Activated T-helper 17 cell treated with anti-CD3 and anti-CD28 coated beads, Interleukin-2, amount 50 U/mL, for 72 hours (primary cell): ENCODE data around the gene LIM2. TPM values are rescaled to one million over a fixed set of nuclear protein-coding genes. Genes with fewer than 3 reads are reported as not detected.
"Not testable (repeated sequence)": the region's sequence is repeated elsewhere in the genome, so short reads cannot be mapped to it uniquely, and the experiment has no call there.

Experiments
- ATAC-seq: fragments of 150-1000 bp; cut with Tn5 transposase; replicated peaks from 2 replicates; pipeline ENCODE4 v1.10.0; 2021; ENCODE audit warnings: mild to moderate bottlenecking, moderate library complexity
- H3K27ac Mint-ChIP-seq: one replicate; pipeline ENCODE4 v1.8.0; 2022; ENCODE audit warnings: mixed read lengths
- H3K27me3 Mint-ChIP-seq: one replicate; pipeline ENCODE4 v1.8.0; 2022; ENCODE audit warnings: mixed read lengths
- H3K36me3 Mint-ChIP-seq: one replicate; pipeline ENCODE4 v1.8.0; 2022; ENCODE audit warnings: low read depth, mild to moderate bottlenecking, mixed read lengths
- H3K4me1 Mint-ChIP-seq: one replicate; pipeline ENCODE4 v1.8.0; 2022; ENCODE audit warnings: mixed read lengths
- H3K4me3 Mint-ChIP-seq: one replicate; pipeline ENCODE4 v1.8.0; 2022; ENCODE audit warnings: mild to moderate bottlenecking, mixed read lengths
- H3K9me3 Mint-ChIP-seq: one replicate; pipeline ENCODE4 v1.8.0; 2022; ENCODE audit warnings: mixed read lengths
- total RNA-seq, 2 donors: library from RNA; stranded (reverse); gene quantifications; one replicate each; pipeline ENCODE4 v1.2.3, GENCODE V29; 2022

LIM2 gene
- total RNA-seq, 2 donors from 2014 or later = 0.40 TPM; not detected in 1

DNA sequence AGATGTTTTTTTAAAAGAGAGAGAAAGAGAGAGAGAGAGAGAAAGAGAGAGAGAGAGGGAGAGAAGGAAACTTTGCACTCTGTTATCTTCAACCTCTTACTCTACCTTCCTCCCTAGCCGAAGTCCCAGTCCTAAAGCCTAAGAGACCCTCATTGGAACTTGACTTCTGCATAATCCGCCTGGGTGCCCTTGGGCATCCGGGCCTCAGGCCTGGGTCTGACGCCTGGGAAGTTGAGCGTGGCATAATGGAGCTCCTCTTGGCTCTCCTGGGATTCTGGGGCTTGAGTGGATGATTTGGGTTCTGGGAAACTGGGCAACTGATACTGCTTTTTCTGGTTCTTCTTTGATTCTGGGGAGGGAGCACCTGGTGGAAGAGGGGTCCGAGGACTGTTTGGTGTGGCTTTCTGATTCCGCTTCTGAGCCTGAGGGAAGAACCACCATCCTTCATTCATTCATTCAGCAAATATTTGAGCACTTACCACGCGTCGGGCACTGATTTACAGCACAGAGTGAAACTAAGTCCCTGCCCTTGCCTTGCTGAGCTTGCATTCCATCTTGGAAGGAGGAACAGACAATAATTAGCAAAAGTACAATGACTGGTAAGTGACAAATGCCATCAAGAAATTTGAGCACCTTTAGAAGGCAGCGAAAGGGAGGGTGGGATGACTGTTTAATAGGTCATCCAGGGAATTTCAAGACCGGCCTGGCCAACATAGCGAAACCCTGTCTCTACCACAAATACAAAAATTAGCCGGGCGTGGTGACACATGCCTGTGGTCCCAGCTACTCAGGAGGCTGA lies 23.4 kb upstream of the LIM2 start:
- H3K36me3 Mint-ChIP-seq = no peaks in the 10 kb centered on the region
- H3K4me3 Mint-ChIP-seq = no peak overlapping the region
- H3K27me3 Mint-ChIP-seq = peaks cover 7% of the 10 kb centered on the region
- H3K27ac Mint-ChIP-seq = no peak overlapping the region
- no peaks in the 10 kb centered on the region for H3K4me1 Mint-ChIP-seq
- ATAC-seq = no peak
- no peaks in the 10 kb centered on the region for H3K9me3 Mint-ChIP-seq

DNA sequence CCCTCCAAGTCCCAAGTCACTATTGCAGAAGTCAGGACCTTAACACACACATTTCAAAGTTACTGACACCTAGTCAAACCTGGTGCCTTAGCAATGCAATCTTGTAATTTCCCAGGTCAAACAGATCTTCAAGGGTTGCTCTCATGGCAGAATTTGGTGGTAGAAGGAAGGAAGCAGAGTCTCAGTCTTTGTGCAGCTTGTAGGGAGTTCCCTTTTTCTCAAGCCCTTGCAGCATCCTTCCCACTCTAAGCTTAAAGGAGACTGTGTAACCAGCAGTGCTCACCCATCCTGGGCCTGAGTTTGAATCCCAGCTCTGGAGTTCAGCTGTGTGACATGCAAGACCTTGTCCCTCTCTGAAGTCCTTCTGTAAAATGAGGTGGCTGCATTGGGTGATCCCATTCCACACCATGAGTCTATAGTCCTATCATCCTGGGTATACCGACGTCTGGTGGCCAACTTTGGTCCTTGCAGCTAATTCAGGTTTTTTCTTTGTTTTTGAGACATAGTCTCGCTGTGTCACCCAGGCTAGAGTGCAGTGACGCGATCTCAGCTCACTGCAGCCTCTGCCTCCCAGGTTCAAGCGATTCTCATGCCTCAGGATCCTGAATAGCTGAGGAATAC lies 19.8 kb upstream of the LIM2 start:
- H3K36me3 Mint-ChIP-seq = no peaks in the 10 kb centered on the region
- H3K27me3 Mint-ChIP-seq = peaks cover 14% of the 10 kb centered on the region
- no peak overlapping the region for H3K27ac Mint-ChIP-seq
- peaks cover 5% of the 10 kb centered on the region for H3K4me1 Mint-ChIP-seq
- H3K9me3 Mint-ChIP-seq = peaks cover 3% of the 10 kb centered on the region
- no peak overlapping the region for H3K4me3 Mint-ChIP-seq
- ATAC-seq = peak; percentile 74

DNA sequence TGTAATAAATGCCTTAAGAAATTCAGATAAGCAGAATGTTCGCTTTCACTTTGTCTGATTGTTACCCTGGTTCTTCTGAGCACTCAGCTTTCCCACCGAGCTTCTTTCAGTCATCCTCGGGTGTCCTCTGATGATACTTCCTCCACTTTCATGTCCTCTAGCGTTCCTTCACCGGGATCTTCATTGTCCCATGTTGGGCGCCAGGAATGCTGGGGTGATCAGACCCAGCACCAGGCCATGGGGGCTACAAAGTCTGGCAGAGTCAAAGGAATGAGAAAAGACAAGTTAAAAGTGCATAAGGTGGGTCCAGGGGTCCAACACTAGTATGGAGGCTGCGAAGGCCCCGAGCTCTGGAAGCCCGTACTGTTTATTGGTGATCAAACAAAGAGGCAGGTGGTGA lies 14.3 kb upstream of the LIM2 start:
- peaks cover 11% of the 10 kb centered on the region for H3K9me3 Mint-ChIP-seq
- peaks cover 7% of the 10 kb centered on the region for H3K27me3 Mint-ChIP-seq
- H3K27ac Mint-ChIP-seq = no peak overlapping the region
- H3K36me3 Mint-ChIP-seq = no peaks in the 10 kb centered on the region
- no peak overlapping the region for H3K4me3 Mint-ChIP-seq
- ATAC-seq = no peak
- peaks cover 5% of the 10 kb centered on the region for H3K4me1 Mint-ChIP-seq

DNA sequence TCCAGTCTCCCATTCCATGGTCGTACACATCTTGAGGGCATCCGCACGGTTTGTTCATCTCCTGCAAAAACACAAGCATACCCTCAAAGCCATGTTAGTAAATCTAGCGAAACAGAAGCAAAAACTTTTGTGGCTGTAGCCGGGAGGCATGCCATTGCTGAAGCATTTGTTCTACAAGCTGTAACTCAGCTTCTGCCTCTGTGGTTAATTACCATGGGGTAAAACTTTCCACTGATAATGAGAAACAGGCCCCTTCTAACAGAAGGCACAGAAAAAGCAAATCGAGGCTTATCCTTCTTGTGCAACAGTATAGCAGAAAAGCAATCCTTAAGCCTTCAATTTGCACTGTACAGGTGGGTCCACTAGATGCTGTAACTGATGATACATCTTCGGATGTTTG lies 12.2 kb upstream of the LIM2 start:
- ATAC-seq, H3K4me3 Mint-ChIP-seq, H3K4me1 Mint-ChIP-seq, H3K36me3 Mint-ChIP-seq, H3K27me3 Mint-ChIP-seq: not testable (repeated sequence)
- H3K27ac Mint-ChIP-seq = peak overlapping the region; percentile 5
- H3K9me3 Mint-ChIP-seq = peaks cover 11% of the 10 kb centered on the region

DNA sequence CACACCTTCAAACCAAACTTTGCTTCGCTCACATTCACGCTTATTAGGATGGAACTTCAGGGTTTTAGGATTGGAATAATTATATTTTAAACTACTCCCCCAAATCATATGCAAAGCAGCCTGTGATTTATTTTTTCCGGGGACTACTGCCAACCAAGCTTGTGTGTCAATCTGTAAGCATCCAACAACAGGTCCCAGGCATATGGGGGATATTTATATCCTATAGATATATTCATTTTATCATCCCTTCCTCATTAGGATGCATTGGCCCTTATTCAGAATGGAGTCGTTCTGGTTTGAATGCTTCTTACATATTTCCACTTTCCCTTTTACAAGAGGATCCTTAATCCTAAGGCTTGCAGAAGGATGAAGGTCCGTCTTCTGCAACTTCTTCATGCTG lies 11.5 kb upstream of the LIM2 start:
- peaks cover 5% of the 10 kb centered on the region for H3K4me1 Mint-ChIP-seq
- H3K27ac Mint-ChIP-seq = no peak overlapping the region
- H3K36me3 Mint-ChIP-seq = peaks cover 13% of the 10 kb centered on the region
- H3K27me3 Mint-ChIP-seq = peaks cover 7% of the 10 kb centered on the region
- no peak for ATAC-seq
- peaks cover 11% of the 10 kb centered on the region for H3K9me3 Mint-ChIP-seq
- H3K4me3 Mint-ChIP-seq = no peak overlapping the region

DNA sequence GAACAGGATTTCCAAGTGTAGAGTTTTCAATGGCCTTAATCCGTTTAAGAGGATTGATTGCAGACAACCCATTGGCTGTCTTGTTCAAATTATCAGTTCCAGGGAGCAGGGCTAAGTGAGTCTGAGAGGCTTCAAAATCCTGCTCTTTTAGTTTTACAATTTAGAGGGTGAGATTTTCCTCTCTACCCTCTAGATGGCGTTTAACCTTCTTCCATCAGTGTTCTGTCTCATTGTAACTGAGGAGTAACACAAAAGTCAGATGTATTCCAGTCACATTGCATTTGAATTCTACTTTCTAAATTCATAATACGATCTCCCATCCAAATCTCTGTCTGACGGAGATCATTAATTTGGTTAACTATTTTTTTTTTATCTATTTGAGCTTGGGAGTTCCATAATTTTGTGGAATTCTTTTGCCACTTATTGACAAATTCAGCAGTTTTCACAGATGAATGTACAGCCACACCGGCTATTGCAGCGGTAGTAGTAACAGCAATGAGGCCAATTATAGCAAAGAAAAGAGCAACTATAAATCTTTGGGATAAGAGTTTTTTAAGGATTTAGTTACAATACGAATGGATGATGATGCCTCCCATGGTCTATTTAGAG lies 10.4 kb upstream of the LIM2 start:
- H3K4me3 Mint-ChIP-seq = no peak overlapping the region
- H3K4me1 Mint-ChIP-seq = peaks cover 5% of the 10 kb centered on the region
- H3K9me3 Mint-ChIP-seq = peaks cover 11% of the 10 kb centered on the region
- H3K27me3 Mint-ChIP-seq = peaks cover 3% of the 10 kb centered on the region
- H3K27ac Mint-ChIP-seq = no peak overlapping the region
- H3K36me3 Mint-ChIP-seq = peaks cover 17% of the 10 kb centered on the region
- ATAC-seq = no peak

DNA sequence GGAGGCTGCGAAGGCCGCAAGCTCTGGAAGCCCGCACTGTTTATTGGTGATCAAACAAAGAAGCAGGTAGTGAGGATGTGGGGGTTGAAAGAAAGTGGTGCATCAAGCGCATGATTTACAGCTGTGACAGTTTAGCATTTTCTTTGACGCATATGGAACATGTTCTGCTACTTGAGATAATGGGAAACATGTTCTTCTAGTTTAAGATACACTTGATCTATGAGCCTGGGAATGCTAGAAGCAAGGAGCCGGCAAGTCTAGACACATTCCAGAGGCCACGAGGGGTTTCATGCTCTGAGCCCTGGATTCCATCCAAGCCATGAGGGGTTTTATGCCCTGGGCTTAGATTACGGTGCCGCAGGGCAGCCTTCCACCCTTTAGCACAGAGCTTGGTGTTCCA lies 9.7 kb upstream of the LIM2 start:
- H3K27ac Mint-ChIP-seq, H3K4me1 Mint-ChIP-seq, H3K9me3 Mint-ChIP-seq, H3K27me3 Mint-ChIP-seq, H3K4me3 Mint-ChIP-seq, ATAC-seq: not testable (repeated sequence)
- H3K36me3 Mint-ChIP-seq = peaks cover 17% of the 10 kb centered on the region

DNA sequence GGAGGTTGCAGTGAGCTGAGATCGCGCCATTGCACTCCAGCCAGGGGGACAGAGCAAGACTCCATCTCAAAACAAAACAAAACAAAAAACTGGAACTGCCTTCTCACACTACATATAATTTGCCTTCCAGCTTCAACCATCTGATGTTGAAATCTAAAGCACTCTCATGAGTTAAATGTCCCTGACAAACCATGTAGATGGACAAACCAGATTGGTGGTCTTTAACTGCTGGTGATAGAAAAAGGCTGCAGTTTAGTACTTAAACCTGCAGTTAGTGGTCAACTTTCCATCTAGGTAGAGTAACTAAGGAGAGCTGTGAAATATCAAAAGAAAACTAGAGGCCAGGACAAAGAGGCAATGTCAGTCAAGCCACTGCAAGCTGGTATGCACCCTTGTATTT lies 8.4 kb upstream of the LIM2 start:
- no peak for ATAC-seq
- Mint-ChIP-seq H3K27me3 (no peaks in the 10 kb centered on the region), H3K27ac (peak overlapping the region; percentile 97), H3K4me1 (peaks cover 13% of the 10 kb centered on the region), H3K4me3 (peak overlapping the region; percentile 96), H3K9me3 (no peaks in the 10 kb centered on the region), H3K36me3 (peaks cover 17% of the 10 kb centered on the region)

DNA sequence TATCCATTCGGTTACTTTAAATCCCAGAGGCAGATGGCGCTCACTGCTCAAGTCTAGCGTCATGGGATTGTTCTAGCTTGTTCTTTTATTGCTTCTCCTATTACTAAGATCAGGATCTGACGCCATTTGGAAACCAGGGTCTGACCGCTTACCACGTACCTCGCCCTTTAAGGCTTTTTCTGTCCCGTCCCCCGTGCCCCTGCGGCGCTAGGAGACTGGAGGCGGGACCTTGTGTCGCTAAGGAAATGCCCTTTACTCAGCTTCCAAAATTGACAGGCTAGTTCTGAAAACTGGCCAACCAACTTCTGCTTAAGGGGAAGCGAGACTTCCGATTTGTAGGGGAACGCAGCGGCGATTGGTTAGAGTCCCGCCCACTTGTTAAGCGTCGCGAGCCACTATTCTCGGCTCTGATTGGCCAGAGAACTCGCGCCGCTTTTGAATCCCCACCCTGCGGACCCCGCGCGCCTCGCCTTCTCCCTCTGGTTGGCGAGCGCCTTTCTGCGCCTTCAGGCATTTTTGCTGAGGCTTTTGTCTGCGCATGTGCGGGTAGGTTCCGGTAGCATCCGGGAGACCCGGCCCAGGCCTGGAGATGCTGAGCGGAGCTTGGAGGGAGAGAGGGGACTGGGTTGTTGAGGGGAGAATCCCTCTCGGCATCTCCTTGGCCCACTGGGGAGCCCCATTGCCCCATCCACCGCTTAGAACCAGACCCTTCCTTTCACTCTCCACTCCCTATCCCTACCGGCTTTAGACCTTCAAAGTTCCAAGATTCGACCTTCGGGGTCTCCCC lies 6.5 kb upstream of the LIM2 start:
- Mint-ChIP-seq H3K36me3 (peaks cover 17% of the 10 kb centered on the region), H3K27me3 (no peaks in the 10 kb centered on the region), H3K27ac (peak overlapping the region; percentile 97), H3K4me3 (peak overlapping the region; percentile 96), H3K9me3 (no peaks in the 10 kb centered on the region), H3K4me1 (peaks cover 16% of the 10 kb centered on the region)
- peak; percentile 88 for ATAC-seq

DNA sequence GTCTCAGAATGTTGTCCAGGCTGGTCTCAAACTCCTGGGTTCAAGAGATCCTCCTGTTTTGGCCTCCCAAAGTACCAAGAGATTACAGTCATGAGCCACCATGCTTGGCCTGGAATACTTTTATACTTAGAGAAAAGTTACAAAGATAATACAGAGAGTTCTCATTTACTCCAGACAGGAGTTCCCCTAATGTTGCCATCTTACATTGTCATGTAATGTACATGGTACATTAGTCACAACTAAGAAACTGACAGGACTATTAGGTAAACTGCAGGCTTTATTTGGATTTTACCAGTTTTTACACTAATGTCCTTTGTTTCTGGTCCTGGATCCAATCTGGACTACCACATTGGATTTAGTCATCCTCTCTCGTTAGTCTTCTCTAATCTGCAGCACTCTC lies 4.9 kb upstream of the LIM2 start:
- Mint-ChIP-seq H3K4me3 (peak overlapping the region; percentile 71), H3K27ac (peak overlapping the region; percentile 75), H3K9me3 (no peaks in the 10 kb centered on the region), H3K4me1 (peaks cover 16% of the 10 kb centered on the region), H3K36me3 (peaks cover 17% of the 10 kb centered on the region), H3K27me3 (no peaks in the 10 kb centered on the region)
- ATAC-seq = no peak

DNA sequence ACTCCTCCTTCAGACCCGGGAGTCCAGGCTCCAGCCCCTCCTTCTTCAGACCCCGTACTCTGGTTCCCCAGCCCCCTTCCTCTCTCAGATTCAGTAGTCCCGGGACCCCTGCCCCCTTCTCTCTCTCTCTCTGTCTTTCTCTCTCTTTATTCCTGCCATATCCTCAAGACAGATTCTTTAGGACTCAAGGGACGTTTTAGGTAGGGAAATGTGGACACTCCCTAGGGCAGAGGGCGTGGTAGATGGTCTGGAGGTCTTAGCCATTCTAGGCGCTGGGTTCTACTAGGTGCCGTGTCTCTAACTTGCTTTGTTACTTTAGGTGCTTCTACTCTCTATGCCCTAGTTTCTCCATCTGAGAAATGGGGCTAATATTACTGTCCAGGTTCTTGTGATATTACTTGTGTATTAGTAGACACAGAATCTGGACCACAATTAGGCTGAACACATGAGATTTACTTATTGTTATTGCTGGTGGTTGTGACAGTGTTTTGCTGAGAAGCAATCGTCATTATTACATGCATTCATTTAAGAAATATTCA lies 3.4 kb upstream of the LIM2 start:
- no peak for ATAC-seq
- H3K36me3 Mint-ChIP-seq = peaks cover 17% of the 10 kb centered on the region
- no peaks in the 10 kb centered on the region for H3K27me3 Mint-ChIP-seq
- H3K9me3 Mint-ChIP-seq = no peaks in the 10 kb centered on the region
- H3K4me3 Mint-ChIP-seq = no peak overlapping the region
- H3K4me1 Mint-ChIP-seq = peaks cover 16% of the 10 kb centered on the region
- peak overlapping the region; percentile 73 for H3K27ac Mint-ChIP-seq

DNA sequence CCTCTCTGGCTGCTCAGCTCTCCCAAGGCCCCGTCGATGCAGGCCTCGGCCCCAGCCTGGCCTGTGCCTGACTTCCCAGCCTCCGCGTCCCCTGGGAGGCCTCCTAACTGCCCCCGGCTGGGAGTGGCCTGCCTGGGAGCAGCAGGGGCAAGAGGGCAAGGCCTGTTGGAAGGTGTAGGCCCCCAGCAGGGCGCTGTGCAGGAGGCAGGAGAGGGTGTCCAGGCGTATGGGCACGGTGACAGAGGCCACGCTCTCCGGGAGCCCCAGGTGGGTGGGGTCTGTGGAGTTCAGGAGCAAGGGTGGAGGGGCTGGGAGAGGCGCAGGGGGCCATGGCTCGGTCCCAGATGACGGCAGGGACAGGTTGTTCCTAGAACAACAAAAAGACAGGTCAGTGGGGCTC lies 1.4 kb upstream of the LIM2 start:
- Mint-ChIP-seq H3K27me3 (no peaks in the 10 kb centered on the region), H3K4me3 (no peak overlapping the region), H3K9me3 (no peaks in the 10 kb centered on the region), H3K27ac (no peak overlapping the region), H3K4me1 (peaks cover 16% of the 10 kb centered on the region), H3K36me3 (peaks cover 3% of the 10 kb centered on the region)
- ATAC-seq = no peak

DNA sequence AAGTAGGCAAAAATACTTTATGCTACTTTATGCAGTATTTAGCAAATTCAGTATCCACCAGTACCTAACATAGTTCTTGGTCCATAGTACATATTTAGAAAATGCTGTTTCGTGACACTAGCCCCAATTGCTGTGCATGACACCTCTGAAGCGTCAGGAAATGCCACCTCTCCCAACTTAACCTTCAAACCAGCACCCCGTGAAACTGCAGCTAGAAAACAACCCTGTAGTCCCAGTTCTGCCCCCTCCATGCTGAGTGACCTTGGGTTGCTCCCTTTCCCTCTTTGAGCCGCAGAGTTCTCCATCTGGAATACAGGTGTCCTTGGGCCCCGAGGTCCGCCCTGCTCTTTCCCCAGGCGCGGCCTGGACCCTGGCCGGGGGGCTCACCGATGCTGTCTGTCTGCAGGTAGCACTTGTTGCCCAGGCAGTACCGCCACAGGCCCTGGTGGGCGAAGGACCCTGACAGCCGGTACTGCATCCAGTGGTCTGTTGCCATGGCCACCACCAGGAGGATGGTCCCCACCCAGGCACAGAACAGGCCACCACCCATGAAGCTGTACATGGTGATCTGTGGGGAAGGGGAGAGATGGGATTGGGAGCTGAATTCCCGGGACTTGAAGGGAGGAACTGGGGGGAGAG lies 773 bp downstream of the LIM2 start:
- Mint-ChIP-seq H3K4me3 (no peak overlapping the region), H3K27ac (no peak overlapping the region), H3K36me3 (no peaks in the 10 kb centered on the region), H3K4me1 (peaks cover 7% of the 10 kb centered on the region), H3K9me3 (no peaks in the 10 kb centered on the region), H3K27me3 (no peaks in the 10 kb centered on the region)
- ATAC-seq = no peak

DNA sequence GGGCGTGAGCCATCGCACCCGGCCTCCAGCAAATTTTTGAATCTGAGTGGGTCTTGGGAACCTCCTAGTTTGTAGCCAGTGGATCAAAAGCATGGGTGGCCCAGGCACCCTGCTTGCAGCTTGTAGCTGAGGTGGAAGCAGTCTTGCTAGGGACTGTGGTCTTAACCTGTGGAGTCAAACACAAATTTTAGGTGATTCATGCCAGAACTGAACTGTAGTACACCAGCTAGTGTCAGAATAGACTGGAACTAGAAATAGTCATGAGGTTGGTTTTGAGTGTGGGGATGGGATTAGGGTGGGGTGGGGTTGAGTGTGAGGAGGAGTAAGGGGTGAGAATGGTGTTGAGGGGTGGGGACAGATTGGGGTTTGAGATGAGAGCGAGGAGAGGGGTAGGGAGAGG lies 5.8 kb downstream of the LIM2 start:
- Mint-ChIP-seq H3K36me3 (no peaks in the 10 kb centered on the region), H3K27me3 (no peaks in the 10 kb centered on the region), H3K4me3 (no peak overlapping the region), H3K27ac (no peak overlapping the region), H3K9me3 (no peaks in the 10 kb centered on the region), H3K4me1 (peaks cover 6% of the 10 kb centered on the region)
- ATAC-seq = peak; percentile 21
